ENCODE measurements around the gene MBD3L1. TPM values are rescaled to one million over a fixed set of nuclear protein-coding genes. Genes with fewer than 3 reads are reported as not detected.

MBD3L1 gene
- total RNA-seq: not detected

GRCh38 chr19:8832132-8833021 is at the start of gene MBD3L1, which contains the start of gene ZNF558:
Gene MBD3L1 (plus strand): TSS chr19:8832377. CDS start chr19:8842679, 10,302 bp downstream.
Gene ZNF558 (minus strand): TSS chr19:8832304. CDS start chr19:8822659, 9,645 bp downstream.
- Mint-ChIP-seq H3K27ac (peak within 1 kb of the TSS; percentile 94), H3K4me3 (peak within 1 kb of the TSS; percentile 81), H3K27me3 (no peaks in the 10 kb centered on the region), H3K4me1 (ENCODE audit: low read depth) (peaks cover 22% of the 10 kb centered on the region), H3K9me3 (no peaks in the 10 kb centered on the region), H3K36me3 (peaks cover 14% of the 10 kb centered on the region)
- intact Hi-C loops (cut with micrococcal nuclease): loop anchor here (1.0 to 5.0 kb wide), 5 partner anchors 240 to 935 kb away; partner anchors contain the start of genes RAB11B, ZNF317, ZNF426 and ZNF846
- ChIA-PET CTCF (interaction anchor here (0.9 kb wide), 1 partner anchor 12 kb away, joined by 4 read pairs; no protein-coding TSS in a partner anchor), POLR2A (no interaction called here)
- peak; percentile 99 for DNase-seq

GRCh38 chr19:8794823-8795222 is 37.4 kb upstream of the MBD3L1 start:
- ChIA-PET POLR2A (no interaction called here), CTCF (no interaction called here)
- no peak for DNase-seq
- intact Hi-C loops (cut with micrococcal nuclease): no loop called here
- H3K36me3 Mint-ChIP-seq: peaks cover 7% of the 10 kb centered on the region
- no peaks in the 10 kb centered on the region for H3K27me3 Mint-ChIP-seq
- H3K4me3 Mint-ChIP-seq: no peak overlapping the region
- H3K9me3 Mint-ChIP-seq: peaks cover 17% of the 10 kb centered on the region
- H3K4me1 Mint-ChIP-seq (ENCODE audit: low read depth): no peaks in the 10 kb centered on the region
- no peak overlapping the region for H3K27ac Mint-ChIP-seq

GRCh38 chr19:8806661-8807060 is 25.5 kb upstream of the MBD3L1 start:
- peaks cover 80% of the 10 kb centered on the region for H3K9me3 Mint-ChIP-seq
- POLR2A ChIA-PET: no interaction called here
- DNase-seq: no peak
- H3K4me1 Mint-ChIP-seq (ENCODE audit: low read depth): no peaks in the 10 kb centered on the region
- CTCF ChIA-PET: no interaction called here
- H3K27ac Mint-ChIP-seq: no peak overlapping the region
- H3K27me3 Mint-ChIP-seq: no peaks in the 10 kb centered on the region
- intact Hi-C loops (cut with micrococcal nuclease): no loop called here
- peaks cover 79% of the 10 kb centered on the region for H3K36me3 Mint-ChIP-seq
- H3K4me3 Mint-ChIP-seq: no peak overlapping the region

GRCh38 chr19:8811315-8812172 is 20.6 kb upstream of the MBD3L1 start:
- H3K27ac Mint-ChIP-seq: no peak overlapping the region
- peaks cover 89% of the 10 kb centered on the region for H3K9me3 Mint-ChIP-seq
- no peak overlapping the region for H3K4me3 Mint-ChIP-seq
- intact Hi-C loops (cut with micrococcal nuclease): no loop called here
- no peaks in the 10 kb centered on the region for H3K27me3 Mint-ChIP-seq
- H3K36me3 Mint-ChIP-seq: peaks cover 94% of the 10 kb centered on the region
- ChIA-PET POLR2A (no interaction called here), CTCF (no interaction called here)
- H3K4me1 Mint-ChIP-seq (ENCODE audit: low read depth): no peaks in the 10 kb centered on the region
- no peak for DNase-seq

- Mint-ChIP-seq H3K9me3 (peaks cover 92% of the 10 kb centered on the region), H3K36me3 (peaks cover 96% of the 10 kb centered on the region), H3K27ac (no peak overlapping the region), H3K4me1 (ENCODE audit: low read depth) (no peaks in the 10 kb centered on the region), H3K27me3 (no peaks in the 10 kb centered on the region), H3K4me3 (no peak overlapping the region)
- intact Hi-C loops (cut with micrococcal nuclease): no loop called here
- POLR2A ChIA-PET: no interaction called here
- CTCF ChIA-PET: no interaction called here
- DNase-seq: no peak
These were observed 18.0 kb upstream of the MBD3L1 start for GRCh38 chr19:8814176-8814575.

- Mint-ChIP-seq H3K27me3 (no peaks in the 10 kb centered on the region), H3K27ac (no peak overlapping the region), H3K9me3 (peaks cover 89% of the 10 kb centered on the region), H3K36me3 (peaks cover 99% of the 10 kb centered on the region), H3K4me1 (ENCODE audit: low read depth) (no peaks in the 10 kb centered on the region), H3K4me3 (no peak overlapping the region)
- ChIA-PET CTCF (no interaction called here), POLR2A (interaction anchor here (0.6 kb wide), 1 partner anchor 963 kb away, joined by 4 read pairs; no protein-coding TSS in a partner anchor)
- no peak for DNase-seq
- intact Hi-C loops (cut with micrococcal nuclease): no loop called here
These were observed 16.4 kb upstream of the MBD3L1 start for GRCh38 chr19:8815780-8816179.

GRCh38 chr19:8820234-8820633 is 11.9 kb upstream of the MBD3L1 start:
- Mint-ChIP-seq H3K27ac (no peak overlapping the region), H3K4me1 (ENCODE audit: low read depth) (no peaks in the 10 kb centered on the region), H3K4me3 (no peak overlapping the region), H3K36me3 (peaks cover 97% of the 10 kb centered on the region), H3K9me3 (peaks cover 47% of the 10 kb centered on the region), H3K27me3 (no peaks in the 10 kb centered on the region)
- ChIA-PET POLR2A (no interaction called here), CTCF (interaction anchor here (0.8 kb wide), 1 partner anchor 12 kb away, joined by 4 read pairs; the partner anchor contains the start of genes MBD3L1 and ZNF558)
- no peak for DNase-seq
- intact Hi-C loops (cut with micrococcal nuclease): no loop called here

- intact Hi-C loops (cut with micrococcal nuclease): no loop called here
- no peaks in the 10 kb centered on the region for H3K27me3 Mint-ChIP-seq
- H3K4me3 Mint-ChIP-seq: no peak overlapping the region
- H3K9me3 Mint-ChIP-seq: peaks cover 32% of the 10 kb centered on the region
- H3K4me1 Mint-ChIP-seq (ENCODE audit: low read depth): peaks cover 2% of the 10 kb centered on the region
- DNase-seq: no peak
- ChIA-PET POLR2A (no interaction called here), CTCF (no interaction called here)
- H3K27ac Mint-ChIP-seq: no peak overlapping the region
- peaks cover 90% of the 10 kb centered on the region for H3K36me3 Mint-ChIP-seq
These were observed 10.4 kb upstream of the MBD3L1 start for GRCh38 chr19:8821748-8822241.

GRCh38 chr19:8826371-8826770 is 5.8 kb upstream of the MBD3L1 start:
- Mint-ChIP-seq H3K9me3 (peaks cover 2% of the 10 kb centered on the region), H3K27ac (no peak overlapping the region), H3K4me1 (ENCODE audit: low read depth) (peaks cover 12% of the 10 kb centered on the region), H3K36me3 (peaks cover 63% of the 10 kb centered on the region), H3K4me3 (no peak overlapping the region), H3K27me3 (no peaks in the 10 kb centered on the region)
- intact Hi-C loops (cut with micrococcal nuclease): no loop called here
- DNase-seq: no peak
- ChIA-PET CTCF (no interaction called here), POLR2A (no interaction called here)

GRCh38 chr19:8827277-8827676 is 4.9 kb upstream of the MBD3L1 start:
- intact Hi-C loops (cut with micrococcal nuclease): no loop called here
- ChIA-PET POLR2A (no interaction called here), CTCF (interaction anchor here (0.5 kb wide), 1 partner anchor 220 kb away, joined by 5 read pairs; no protein-coding TSS in a partner anchor)
- Mint-ChIP-seq H3K4me1 (ENCODE audit: low read depth) (peaks cover 16% of the 10 kb centered on the region), H3K9me3 (no peaks in the 10 kb centered on the region), H3K4me3 (no peak overlapping the region), H3K36me3 (peaks cover 54% of the 10 kb centered on the region), H3K27me3 (no peaks in the 10 kb centered on the region), H3K27ac (no peak overlapping the region)
- DNase-seq: no peak

GRCh38 chr19:8831373-8831772 is 804 bp upstream of the MBD3L1 start:
- H3K27me3 Mint-ChIP-seq: no peaks in the 10 kb centered on the region
- CTCF ChIA-PET: interaction anchor here (0.9 kb wide), 1 partner anchor 11 kb away, joined by 4 read pairs; no protein-coding TSS in a partner anchor
- DNase-seq: no peak
- peak overlapping the region; percentile 81 for H3K4me3 Mint-ChIP-seq
- no peaks in the 10 kb centered on the region for H3K9me3 Mint-ChIP-seq
- H3K27ac Mint-ChIP-seq: peak overlapping the region; percentile 88
- peaks cover 22% of the 10 kb centered on the region for H3K4me1 Mint-ChIP-seq (ENCODE audit: low read depth)
- intact Hi-C loops (cut with micrococcal nuclease): loop anchor here (5.0 kb wide), 1 partner anchor 936 kb away; the partner anchor contains the start of gene ZNF846
- peaks cover 22% of the 10 kb centered on the region for H3K36me3 Mint-ChIP-seq
- POLR2A ChIA-PET: no interaction called here

- Mint-ChIP-seq H3K9me3 (no peaks in the 10 kb centered on the region), H3K27me3 (no peaks in the 10 kb centered on the region), H3K27ac (peak overlapping the region; percentile 88), H3K4me1 (ENCODE audit: low read depth) (peaks cover 22% of the 10 kb centered on the region), H3K4me3 (peak overlapping the region; percentile 81), H3K36me3 (peaks cover 18% of the 10 kb centered on the region)
- ChIA-PET POLR2A (no interaction called here), CTCF (interaction anchor here (0.9 kb wide), 1 partner anchor 11 kb away, joined by 4 read pairs; no protein-coding TSS in a partner anchor)
- intact Hi-C loops (cut with micrococcal nuclease): loop anchor here (1.0 to 5.0 kb wide), 5 partner anchors 239 to 936 kb away; partner anchors contain the start of genes RAB11B, ZNF317, ZNF426 and ZNF846
- DNase-seq: no peak
These were observed 395 bp upstream of the MBD3L1 start for GRCh38 chr19:8831832-8832131.
